Smooth muscle cell (in vitro differentiated cells): Measurements from ENCODE around the gene DAPP1. TPM values are rescaled to one million over a fixed set of nuclear protein-coding genes. Genes with fewer than 3 reads are reported as not detected.
"Not testable (repeated sequence)": the region's sequence is repeated elsewhere in the genome, so short reads cannot be mapped to it uniquely, and the experiment has no call there.

Source experiments
- DNase-seq: peaks from one replicate; lab custom pipeline; 2025; ENCODE audit not compliant: unreplicated experiment; lab: John Stamatoyannopoulos, UW
- H2AFZ ChIP-seq: fragments of 200-600 bp; sonication (generic); 2 replicates; pipeline ENCODE4 v1.6.0; 2016; ENCODE audit warnings: antibody characterized with exemption, low read depth, mild to moderate bottlenecking
- H3F3A ChIP-seq: fragments of 200-600 bp; sonication (generic); 2 replicates; pipeline ENCODE4 v1.6.0; 2017; ENCODE audit warnings: antibody characterized with exemption, low read depth
- H3K27ac ChIP-seq: fragments of 200-600 bp; sonication (generic); 2 replicates; pipeline ENCODE4 v1.5.1; 2016; ENCODE audit warnings: low read depth, mild to moderate bottlenecking
- H3K27me3 ChIP-seq: fragments of 200-600 bp; sonication (generic); 2 replicates; pipeline ENCODE4 v1.6.1; 2016; ENCODE audit warnings: low read depth, mild to moderate bottlenecking
- H3K36me3 ChIP-seq: fragments of 200-600 bp; sonication (generic); 2 replicates; pipeline ENCODE4 v1.5.1; 2016; ENCODE audit warnings: low read depth
- H3K4me1 ChIP-seq: fragments of 200-600 bp; sonication (generic); 2 replicates; pipeline ENCODE4 v1.5.1; 2016; ENCODE audit warnings: low read depth
- H3K4me2 ChIP-seq: fragments of 200-600 bp; sonication (generic); 2 replicates; pipeline ENCODE4 v1.6.0; 2016; ENCODE audit warnings: mild to moderate bottlenecking
- H3K4me3 ChIP-seq: fragments of 200-600 bp; sonication (generic); 2 replicates; pipeline ENCODE4 v1.5.1; 2016; ENCODE audit warnings: mild to moderate bottlenecking
- H3K79me2 ChIP-seq: fragments of 200-600 bp; sonication (generic); 2 replicates; pipeline ENCODE4 v1.6.0; 2016; ENCODE audit warnings: low read depth, mild to moderate bottlenecking
- H3K9ac ChIP-seq: fragments of 200-600 bp; sonication (generic); 2 replicates; pipeline ENCODE4 v1.6.0; 2016; ENCODE audit warnings: low read depth
- H3K9me3 ChIP-seq: fragments of 200-600 bp; sonication (generic); replicated peaks from 2 replicates; pipeline ENCODE4 v1.5.1; 2016; ENCODE audit warnings: low read depth
- H4K20me1 ChIP-seq: fragments of 200-600 bp; sonication (generic); 2 replicates; pipeline ENCODE4 v1.6.0; 2016; ENCODE audit warnings: low read depth
- CTCF ChIP-seq: fragments of 200-600 bp; sonication (generic); IDR thresholded peaks from 2 replicates; pipeline ENCODE4 v1.5.1; 2017; ENCODE audit warnings: borderline replicate concordance, mild to moderate bottlenecking, antibody characterized with exemption; ENCODE audit not compliant: insufficient read depth, poor library complexity, severe bottlenecking
- whole genome bisulfite sequencing: methylation state at CpG from one replicate; pipeline ENCODE4 v1.1.7; 2016; ENCODE audit warnings: low lambda C conversion rate; 5-methylcytosine and 5-hydroxymethylcytosine counted together
- polyA plus RNA-seq: library from polyadenylated mRNA; unstranded; fragments of >200 nt; fragmentation: Nextera tagmentation; extraction: Ambion mirVana; gene quantifications from 2 replicates; pipeline ENCODE4 v1.2.1, GENCODE V29; 2016
- total RNA-seq: library from RNA; depleted of rRNA; stranded (reverse); fragments of >200 nt; gene quantifications from 2 replicates; pipeline ENCODE4 v1.2.3, GENCODE V29; 2014

The DAPP1 gene
- total and polyA plus RNA-seq, 2 experiments from 2014 or later = 1.0 to 7.9 TPM

- WGBS = 85% methylated on average over 6 of the region's 6 CpGs
- Histone ChIP-seq H3K27ac (peak overlapping the region; percentile 78), H3K9me3 (no peaks in the 10 kb centered on the region), H3K79me2 (no peaks in the 10 kb centered on the region), H3K4me3 (no peak overlapping the region), H3K9ac (no peak overlapping the region), H3K27me3 (no peaks in the 10 kb centered on the region), H2AFZ (no peak overlapping the region), H3K4me1 (no peaks in the 10 kb centered on the region), H3K36me3 (no peaks in the 10 kb centered on the region), H3F3A (peaks cover 9% of the 10 kb centered on the region), H4K20me1 (no peaks in the 10 kb centered on the region), H3K4me2 (peak overlapping the region; percentile 51)
- no peak for DNase-seq
- TF ChIP-seq CTCF = no peak
Observed at GRCh38 chr4:99827454-99827853, 10.8 kb downstream of the DAPP1 start.

GRCh38 chr4:99827857-99828256 lies 11.2 kb downstream of the DAPP1 start:
- TF ChIP-seq CTCF = no peak
- H4K20me1 ChIP-seq = no peaks in the 10 kb centered on the region
- H3K36me3 ChIP-seq = no peaks in the 10 kb centered on the region
- no peaks in the 10 kb centered on the region for H3K4me1 ChIP-seq
- no peaks in the 10 kb centered on the region for H3K27me3 ChIP-seq
- no peak for DNase-seq
- H3K4me2 ChIP-seq = peak overlapping the region; percentile 51
- 95% methylated on average over 1 of the region's 1 CpG for WGBS
- H3K9ac ChIP-seq = no peak overlapping the region
- H2AFZ ChIP-seq = no peak overlapping the region
- H3K79me2 ChIP-seq = no peaks in the 10 kb centered on the region
- H3F3A ChIP-seq = peaks cover 9% of the 10 kb centered on the region
- H3K4me3 ChIP-seq = no peak overlapping the region
- no peaks in the 10 kb centered on the region for H3K9me3 ChIP-seq
- H3K27ac ChIP-seq = peak overlapping the region; percentile 78

GRCh38 chr4:99828477-99828876 lies 11.8 kb downstream of the DAPP1 start:
- Histone ChIP-seq H3K27me3 (no peaks in the 10 kb centered on the region), H3F3A (peaks cover 9% of the 10 kb centered on the region), H3K27ac (peak overlapping the region; percentile 78), H3K4me1 (no peaks in the 10 kb centered on the region), H3K4me3 (no peak overlapping the region), H3K9me3 (no peaks in the 10 kb centered on the region), H2AFZ (peak overlapping the region; percentile 75), H3K79me2 (no peaks in the 10 kb centered on the region), H3K36me3 (no peaks in the 10 kb centered on the region), H3K9ac (peak overlapping the region; percentile 45), H4K20me1 (no peaks in the 10 kb centered on the region), H3K4me2 (peak overlapping the region; percentile 51)
- 15% methylated on average over 1 of the region's 1 CpG for WGBS
- no peak for DNase-seq
- TF ChIP-seq CTCF = no peak

GRCh38 chr4:99830051-99830450 lies 13.4 kb downstream of the DAPP1 start:
- H3K79me2 ChIP-seq, H3K27me3 ChIP-seq, H3K4me1 ChIP-seq, H3K9ac ChIP-seq, H3K36me3 ChIP-seq, H3K4me2 ChIP-seq, H3K27ac ChIP-seq, H3K4me3 ChIP-seq, H2AFZ ChIP-seq, H3K9me3 ChIP-seq, H4K20me1 ChIP-seq, H3F3A ChIP-seq, DNase-seq: not testable (repeated sequence)
- 94% methylated on average over 5 of the region's 5 CpGs for WGBS
